AG09319 (cell line): ENCODE measurements around the gene ATP11A.

Experiments
- DNase-seq: peaks from one replicate; pipeline ENCODE4 v3.0.0-alpha.2; 2010; ENCODE audit warnings: low read depth; ENCODE audit errors: extremely low read depth
- CTCF ChIP-seq: IDR thresholded peaks from 2 replicates; pipeline ENCODE4 v1.5.1; 2011; ENCODE audit warnings: low read depth, mild to moderate bottlenecking, inconsistent platforms, low read length, moderate library complexity

ATP11A gene

DNA sequence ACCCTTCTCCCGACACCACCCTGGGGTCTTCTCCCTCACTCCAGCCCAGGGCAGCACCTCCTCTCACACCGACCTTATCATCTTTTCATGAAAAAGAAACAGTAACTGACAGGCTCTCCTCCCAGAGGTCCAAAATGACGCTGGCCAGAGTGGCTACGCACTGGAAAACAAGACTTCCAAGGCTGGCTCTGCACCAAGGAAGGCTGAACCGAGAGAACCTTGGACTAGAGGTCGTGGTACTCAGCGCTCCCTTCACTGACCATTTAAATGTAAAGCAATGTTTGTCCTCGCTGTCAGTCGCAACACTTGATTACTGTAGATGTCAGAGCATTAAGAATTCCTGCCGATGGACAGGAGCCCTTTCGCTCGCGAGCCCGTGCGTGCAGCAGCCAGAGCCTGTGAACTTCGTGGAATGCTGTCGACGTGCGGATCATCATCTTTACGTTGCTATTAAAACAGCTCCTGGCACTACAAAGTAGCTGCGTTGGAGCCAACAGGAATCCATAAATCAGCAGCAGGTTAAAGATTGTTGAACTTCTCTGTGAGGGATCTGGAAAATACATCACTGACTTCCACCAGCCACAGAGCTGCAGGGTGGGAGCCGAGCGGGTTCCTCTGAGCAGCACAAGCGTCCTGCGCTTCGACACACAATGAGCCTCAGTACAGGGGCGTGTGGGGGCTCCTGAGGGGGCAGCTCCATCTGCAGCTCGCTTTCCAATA, 153.7 kb downstream of the ATP11A start:
- no peak for DNase-seq
- no peak for TF ChIP-seq CTCF

GRCh38 chr13:112844411-112844810, 154.6 kb downstream of the ATP11A start:
- TF ChIP-seq CTCF, result no peak
- no peak for DNase-seq

- DNase-seq, result no peak
- TF ChIP-seq CTCF, result no peak
Observed at GRCh38 chr13:112844879-112845278, 155.0 kb downstream of the ATP11A start.

DNA sequence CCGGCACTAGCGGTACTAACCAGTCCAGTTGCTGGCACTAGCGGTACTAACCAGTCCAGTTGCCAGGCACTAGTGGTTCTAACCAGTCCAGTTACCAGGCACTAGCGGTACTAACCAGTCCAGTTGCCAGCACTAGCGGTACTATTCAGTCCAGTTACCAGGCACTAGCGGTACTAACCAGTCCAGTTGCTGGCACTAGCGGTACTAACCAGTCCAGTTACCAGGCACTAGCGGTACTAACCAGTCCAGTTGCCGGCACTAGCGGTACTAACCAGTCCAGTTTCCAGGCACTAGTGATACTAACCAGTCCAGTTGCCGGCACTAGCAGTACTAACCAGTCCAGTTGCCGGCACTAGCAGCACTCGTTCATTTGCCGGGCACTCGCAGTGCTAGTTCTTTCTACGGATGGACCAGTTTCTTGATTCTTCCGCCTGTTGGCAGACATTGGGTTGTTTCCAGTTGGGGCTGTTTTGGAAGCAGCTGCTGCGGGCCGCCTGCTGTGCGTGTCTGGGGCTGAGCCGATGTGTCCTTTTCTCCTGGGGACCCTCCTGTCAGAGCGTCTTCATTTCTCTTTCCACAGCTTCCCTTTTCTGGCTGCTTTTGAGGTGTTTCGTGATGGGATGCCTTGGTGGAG, 155.8 kb downstream of the ATP11A start:
- no peak for TF ChIP-seq CTCF

DNA sequence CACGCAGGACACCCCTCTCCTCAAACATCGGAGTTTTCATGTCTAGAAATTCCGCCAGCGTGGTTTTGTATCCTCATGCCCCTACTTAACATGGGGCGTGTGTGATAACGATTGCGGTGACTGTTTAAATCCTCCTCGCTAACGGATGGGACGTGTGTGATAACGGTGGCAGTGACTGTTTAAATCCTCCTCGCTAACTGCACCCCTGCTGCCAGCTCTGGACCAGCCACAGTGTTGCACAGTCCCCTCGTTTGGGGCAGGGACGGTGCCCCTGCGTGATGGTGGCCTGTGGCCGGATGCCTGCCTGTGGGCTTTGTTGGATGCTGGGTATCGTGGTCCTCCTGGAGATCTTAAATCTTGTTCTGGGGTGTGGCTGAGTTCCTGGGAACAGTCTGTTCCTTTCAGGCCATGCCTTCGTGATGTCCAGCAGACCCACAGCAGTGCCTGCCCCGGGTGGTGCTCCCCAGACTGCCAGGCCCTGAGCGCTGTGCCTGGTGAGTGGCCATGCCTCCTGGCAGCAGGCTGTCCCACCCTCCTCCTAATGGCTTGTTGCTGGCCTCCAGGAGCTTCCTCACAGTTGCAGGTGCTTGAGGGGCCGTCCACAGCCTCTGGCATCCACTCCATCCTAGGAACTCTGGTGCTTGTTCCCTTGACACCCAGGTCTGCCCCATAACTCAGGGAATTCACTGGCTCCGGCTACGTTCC, 156.7 kb downstream of the ATP11A start:
- no peak for DNase-seq
- TF ChIP-seq CTCF, result no peak

More for the DNA sequence above, 155.8 kb downstream of the ATP11A start:
- no peak for DNase-seq

DNA sequence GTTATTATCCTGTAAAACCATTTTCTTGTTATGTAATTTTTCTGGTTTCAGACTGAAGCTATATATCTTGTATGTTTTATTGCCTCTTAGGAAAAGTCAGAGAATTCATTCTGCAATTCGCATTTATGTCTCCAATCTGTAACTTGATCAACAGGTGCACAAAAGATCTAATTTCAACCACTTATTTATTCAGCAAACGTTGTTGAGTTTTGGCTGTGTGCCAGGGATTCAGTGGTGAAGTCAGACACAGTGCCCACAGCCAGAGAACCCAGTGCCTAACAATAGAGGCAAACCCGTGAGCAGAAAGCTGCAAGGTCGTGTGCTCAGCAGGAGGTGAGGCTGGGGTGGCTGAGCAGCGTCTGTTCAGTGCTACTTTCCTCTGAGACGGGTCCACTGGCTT, 159.7 kb downstream of the ATP11A start:
- DNase-seq, result no peak
- no peak for TF ChIP-seq CTCF

GRCh38 chr13:112850273-112850672, 160.4 kb downstream of the ATP11A start:
- no peak for TF ChIP-seq CTCF
- no peak for DNase-seq
